K562 (cell line): ENCODE data around the gene PAN3. TPM values are rescaled to one million over a fixed set of nuclear protein-coding genes. Genes with fewer than 3 reads are reported as not detected.

Source experiments
- ATAC-seq: fragments of 200-7000 bp; cut with Tn5 transposase; 3 replicates; pipeline ENCODE4 v1.9.1; 2020; ENCODE audit warnings: moderate library complexity
- BruUV-seq: library from RNA; stranded (reverse); fragments of 400-500 nt; replicated peaks from 2 replicates; lab custom pipeline; 2021; lab: Mats Ljungman, UMichigan
- CTCF ChIA-PET: fragments of 300-600 bp; formaldehyde crosslinking; extraction: SDS; loops from one replicate; lab custom pipeline; 2021; ENCODE audit warnings: low intra/inter-chr PET ratio; lab: Yijun Ruan, JAX
- POLR2A ChIA-PET: fragments of 300-600, 350-650 bp; sonication (Branson Sonifier 250); formaldehyde crosslinking; extraction: SDS; loops from one replicate; lab custom pipeline; 2021; ENCODE audit warnings: antibody characterized with exemption, inconsistent platforms; lab: Yijun Ruan, JAX
- DNase-seq, 4 experiments: peaks; one replicate each; pipeline versions ENCODE4 v3.0.0 to v3.0.0-alpha.2; 2011 to 2018; ENCODE audit warnings: low spot score in 3 of 4, mixed read lengths in 3 of 4; ENCODE audit errors: extremely low read depth in 1 of 4
- FAIRE-seq: peaks from 2 replicates; lab custom pipeline; 2011; peaks lifted over from hg19 to GRCh38; lab: Jason Lieb, UNC
- H2AFZ ChIP-seq: 2 replicates; pipeline ENCODE4 v1.6.0; 2011; ENCODE audit warnings: low read depth, low read length, control low read depth, inconsistent platforms
- H3K27ac ChIP-seq: fragments of 200-600 bp; 3 replicates; pipeline ENCODE4 v1.8.0; 2011; ENCODE audit warnings: low read depth, mild to moderate bottlenecking, control low read depth, inconsistent platforms, low read length, moderate library complexity, mixed read lengths; ENCODE audit errors: extremely low read depth
- H3K27me3 ChIP-seq, 2 experiments: fragments of 300-600 bp in 1 of 2; 2 replicates in 1 of 2; 3 replicates in 1 of 2; pipeline versions ENCODE4 v1.6.0 to v1.8.0; 2011; ENCODE audit warnings: inconsistent platforms in 2 of 2, low read length in 2 of 2, mild to moderate bottlenecking in 1 of 2, mixed read lengths in 1 of 2, moderate library complexity in 1 of 2; ENCODE audit not compliant: control insufficient read depth in 2 of 2, insufficient read depth in 2 of 2
- H3K36me3 ChIP-seq: fragments of 300-600 bp; 3 replicates; pipeline ENCODE4 v1.8.0; 2011; ENCODE audit warnings: mild to moderate bottlenecking, low read length, inconsistent platforms; ENCODE audit not compliant: control insufficient read depth, insufficient read depth
- H3K4me1 ChIP-seq, 2 experiments: fragments of 200-600 bp in 1 of 2; replicated peaks in 1 of 2; 2 replicates in 1 of 2; 3 replicates in 1 of 2; pipeline versions ENCODE4 v1.5.1 to v1.8.0; 2011; ENCODE audit warnings: inconsistent platforms in 2 of 2, low read length in 2 of 2, mild to moderate bottlenecking in 1 of 2, mixed read lengths in 1 of 2, moderate library complexity in 1 of 2; ENCODE audit not compliant: control insufficient read depth in 2 of 2, insufficient read depth in 2 of 2
- H3K4me2 ChIP-seq: 2 replicates; pipeline ENCODE4 v1.6.1; 2011; ENCODE audit warnings: low read length, control low read depth, inconsistent platforms, mixed read lengths; ENCODE audit not compliant: insufficient read depth
- H3K4me3 ChIP-seq: fragments of 200-600 bp; sonication (generic), shearing (Covaris generic); 2 replicates; pipeline ENCODE4 v1.5.1; 2016; ENCODE audit warnings: control low read depth, inconsistent platforms
- H3K79me2 ChIP-seq: fragments of 200-600 bp; 3 replicates; pipeline ENCODE4 v1.8.0; 2011; ENCODE audit warnings: low read length, inconsistent platforms; ENCODE audit not compliant: control insufficient read depth, insufficient read depth
- H3K9ac ChIP-seq, 2 experiments: 2 replicates each; pipeline versions ENCODE4 v1.6.0 to v1.6.1; 2011; ENCODE audit warnings: low read depth in 2 of 2, low read length in 2 of 2, control low read depth in 1 of 2, inconsistent platforms in 1 of 2, mild to moderate bottlenecking in 1 of 2, mixed read lengths in 1 of 2; ENCODE audit not compliant: insufficient read depth in 1 of 2
- H3K9me1 ChIP-seq: one replicate; pipeline ENCODE4 v1.6.0; 2011; ENCODE audit warnings: inconsistent platforms, mild to moderate bottlenecking, low read length, moderate library complexity; ENCODE audit not compliant: control insufficient read depth, insufficient read depth
- H3K9me3 ChIP-seq: replicated peaks from 2 replicates; pipeline ENCODE4 v1.5.1; 2011; ENCODE audit warnings: low read depth, low read length, inconsistent platforms; ENCODE audit not compliant: control insufficient read depth, insufficient read depth
- H4K20me1 ChIP-seq: replicated peaks from 2 replicates; pipeline ENCODE4 v1.6.1; 2011; ENCODE audit warnings: low read length, inconsistent platforms, mixed read lengths; ENCODE audit not compliant: control insufficient read depth, insufficient read depth
- AFF1 ChIP-seq, 2 experiments: fragments of 450-650 bp; IDR thresholded peaks; 2 replicates each; pipeline ENCODE4 v1.6.1; 2018; ENCODE audit warnings: mild to moderate bottlenecking in 2 of 2, low read depth in 1 of 2; ENCODE audit not compliant: partially characterized antibody in 2 of 2
- BHLHE40 ChIP-seq: IDR thresholded peaks from 2 replicates; pipeline ENCODE4 v1.6.1; 2011; ENCODE audit warnings: low read length, improper control_type of control experiment
- FOXK1 ChIP-seq: sonication (generic); formaldehyde crosslinking; IDR thresholded peaks from 2 replicates; pipeline ENCODE4 v1.8.0; 2022; ENCODE audit warnings: missing genetic modification reagents, mild to moderate bottlenecking, borderline replicate concordance
- GABPB1 ChIP-seq: sonication (generic); formaldehyde crosslinking; IDR thresholded peaks from 2 replicates; pipeline ENCODE4 v1.8.0; 2022; ENCODE audit warnings: mild to moderate bottlenecking, missing genetic modification reagents
- LCOR ChIP-seq: sonication (generic); formaldehyde crosslinking; IDR thresholded peaks from 2 replicates; pipeline ENCODE4 v1.8.0; 2022; ENCODE audit warnings: mild to moderate bottlenecking, missing genetic modification reagents
- MITF ChIP-seq: IDR thresholded peaks from 2 replicates; pipeline ENCODE4 v1.6.1; 2014; ENCODE audit warnings: antibody characterized with exemption
- NFIX ChIP-seq: fragments of 250-450 bp; sonication (Bioruptor Pico); IDR thresholded peaks from 2 replicates; pipeline ENCODE4 v1.4.0; 2020; ENCODE audit warnings: low read depth, mild to moderate bottlenecking, moderate library complexity
- PBX2 ChIP-seq, 2 experiments: IDR thresholded peaks in 1 of 2; conservative IDR thresholded peaks in 1 of 2; 2 replicates each; pipeline ENCODE4 v1.6.1; 2016; ENCODE audit warnings: low read depth in 2 of 2, mild to moderate bottlenecking in 1 of 2, missing compliant biosample characterization in 1 of 2, missing genetic modification characterization in 1 of 2, moderate library complexity in 1 of 2
- STAT6 ChIP-seq: sonication (generic); formaldehyde crosslinking; IDR thresholded peaks from 2 replicates; pipeline ENCODE4 v1.8.1; 2023; ENCODE audit warnings: mild to moderate bottlenecking, missing genetic modification reagents
- ZNF583 ChIP-seq: fragments of 250-450 bp; sonication (Bioruptor Pico); IDR thresholded peaks from 2 replicates; pipeline ENCODE4 v1.4.0; 2020
- ZNF764 ChIP-seq: fragments of 250-450 bp; sonication (Bioruptor Pico); IDR thresholded peaks from 2 replicates; pipeline ENCODE4 v1.4.0; 2020; ENCODE audit warnings: low read depth, mild to moderate bottlenecking, moderate library complexity
- WGBS: fragments of 100-300 bp; shearing (Covaris generic); methylation state at CpG from one replicate; pipeline ENCODE4 v1.1.6; 2016; ENCODE audit warnings: low coverage, mixed read lengths; ENCODE audit not compliant: insufficient coverage; ENCODE audit errors: missing lambda C conversion rate; 5-methylcytosine and 5-hydroxymethylcytosine counted together
- in situ Hi-C: fragments of 300-500 bp; cut with MboI; formaldehyde crosslinking; loops from 4 replicates; pipeline ENCODE4 v1.15.0; 2018; ENCODE audit warnings: inconsistent platforms, mixed read lengths
- intact Hi-C: fragments of 100-400 bp; cut with micrococcal nuclease; formaldehyde crosslinking; loops from 2 replicates; pipeline ENCODE4 v1.14.2; 2022
- polyA plus RNA-seq, 8 experiments: library from polyadenylated mRNA; depleted of rRNA in 4 of 8; stranded (reverse) in 5 of 8; unstranded in 3 of 8; fragments of >200 nt; fragmentation: Nextera tagmentation in 2 of 8; fragmentation: Illumina TruSeq in 1 of 8; extraction: Ambion mirVana in 2 of 8; extraction: Trizol in 1 of 8; gene quantifications; 2 replicates each; pipeline versions ENCODE4 v1.2.1 to v1.2.3, GENCODE V29; 2011 to 2014; ENCODE audit warnings: inconsistent platforms in 1 of 8, missing spikeins in 1 of 8
- total RNA-seq, 7 experiments: library from RNA; depleted of rRNA in 6 of 7; stranded (reverse); fragments of >200 nt in 6 of 7; fragmentation: Illumina TruSeq in 2 of 7; extraction: Trizol in 2 of 7; gene quantifications; 2 replicates each; pipeline versions ENCODE4 v1.2.1 to v1.2.3, GENCODE V29; 2011 to 2021; ENCODE audit warnings: low replicate concordance in 1 of 7

The PAN3 gene
- total and polyA plus RNA-seq, 9 of the 15 experiments (the other 6 are each of a cell fraction or from before 2014, with no cell fraction given): 7.2 to 19.9 (median 11.6) TPM

- H3K9me3 ChIP-seq: no peaks in the 10 kb centered on the region
- H4K20me1 ChIP-seq: no peaks in the 10 kb centered on the region
- no peak overlapping the region for H3K4me3 ChIP-seq
- H3K36me3 ChIP-seq: no peaks in the 10 kb centered on the region
- H3K79me2 ChIP-seq: no peaks in the 10 kb centered on the region
- POLR2A ChIA-PET: no interaction called here
- H3K27me3 ChIP-seq: peaks cover 6 to 8% of the 10 kb centered on the region in 2 experiments; a peak in 3 of 5 replicates
- BruUV-seq: no TSS peak
- H3K4me2 ChIP-seq: no peak overlapping the region
- no peak for ATAC-seq
- H2AFZ ChIP-seq: no peak overlapping the region
- H3K9ac ChIP-seq: no peak overlapping the region
- no peaks in the 10 kb centered on the region for H3K9me1 ChIP-seq
- intact Hi-C loops (no loop called here), in situ Hi-C loops (no loop called here)
- H3K27ac ChIP-seq: no peak overlapping the region
- no peak for DNase-seq
- no peaks in the 10 kb centered on the region for H3K4me1 ChIP-seq
- no peak for FAIRE-seq
- CTCF ChIA-PET: no interaction called here
- WGBS: 0% methylated on average over 5 of the region's 5 CpGs
- TF ChIP-seq ZNF583 (no peak), FOXK1 (no peak), PBX2 (CRISPR knock-in tag; IDR thresholded peaks at IDR 0.05; ENCODE audit: low read depth) (no peak), PBX2 (tag; conservative IDR thresholded peaks at IDR 0.05; ENCODE audit: low read depth) (no peak), GABPB1 (no peak), BHLHE40 (peak; percentile 80), LCOR (no peak), NFIX (no peak), STAT6 (CRISPR knock-in tag) (no peak), AFF1 (IDR thresholded peaks at IDR 0.05; ENCODE audit: low read depth in 1 of 2, partially characterized antibody in 2 of 2) (no peak), ZNF764 (CRISPR knock-in tag) (no peak), MITF (no peak)
Observed at GRCh38 chr13:28093881-28094280, 44.5 kb upstream of the PAN3 start.
